Panc1 (cell line): ENCODE data around the gene LHX4. TPM values are rescaled to one million over a fixed set of nuclear protein-coding genes. Genes with fewer than 3 reads are reported as not detected.

Experiments used
- ATAC-seq: fragments of 200-7000 bp; cut with Tn5 transposase; 2 replicates; pipeline ENCODE4 v1.9.1; 2020; ENCODE audit warnings: mild to moderate bottlenecking, moderate library complexity
- BruUV-seq: library from RNA; stranded (reverse); fragments of 400-500 nt; replicated peaks from 2 replicates; lab custom pipeline; 2021; lab: Mats Ljungman, UMichigan
- CTCF ChIA-PET: fragments of 300-600 bp; sonication (Branson Sonifier 250); formaldehyde crosslinking; loops from one replicate; lab custom pipeline; 2022; ENCODE audit warnings: antibody characterized with exemption; lab: Charles Lee
- POLR2A ChIA-PET: fragments of 300-600 bp; sonication (Branson Sonifier 250); formaldehyde crosslinking; loops from one replicate; lab custom pipeline; 2022; ENCODE audit warnings: antibody characterized with exemption; lab: Charles Lee
- DNase-seq: peaks from one replicate; pipeline ENCODE4 v3.0.0-alpha.2; 2010; ENCODE audit warnings: low read depth, low spot score
- H3K27ac ChIP-seq: 2 replicates; pipeline ENCODE4 v1.5.1; 2011; ENCODE audit warnings: mild to moderate bottlenecking, low read length, inconsistent platforms
- H3K27me3 ChIP-seq: fragments of 200-500 bp; sonication (Bioruptor generic); 2 replicates; pipeline ENCODE4 v1.6.0; 2014; ENCODE audit warnings: low read length, inconsistent platforms; ENCODE audit not compliant: control insufficient read depth, insufficient read depth
- H3K36me3 ChIP-seq: fragments of 200-500 bp; sonication (Bioruptor generic); 2 replicates; pipeline ENCODE4 v1.5.1; 2014; ENCODE audit warnings: inconsistent platforms, mild to moderate bottlenecking, low read length, moderate library complexity; ENCODE audit not compliant: control insufficient read depth, insufficient read depth
- H3K4me1 ChIP-seq: 2 replicates; pipeline ENCODE4 v1.5.1; 2011; ENCODE audit warnings: inconsistent platforms, mild to moderate bottlenecking, low read length, moderate library complexity; ENCODE audit not compliant: control insufficient read depth, insufficient read depth
- H3K4me3 ChIP-seq, 2 experiments: 2 replicates each; pipeline ENCODE4 v1.5.1; 2011 to 2012; ENCODE audit warnings: low read depth in 2 of 2, low read length in 2 of 2, mild to moderate bottlenecking in 2 of 2, inconsistent platforms in 1 of 2, moderate library complexity in 1 of 2
- H3K9me3 ChIP-seq: fragments of 200-500 bp; sonication (Bioruptor generic); 2 replicates; pipeline ENCODE4 v1.5.1; 2014; ENCODE audit warnings: low read depth, mild to moderate bottlenecking, inconsistent platforms, low read length, moderate library complexity; ENCODE audit not compliant: control insufficient read depth, insufficient read depth
- POLR2AphosphoS5 ChIP-seq: IDR thresholded peaks from 2 replicates; pipeline ENCODE4 v1.6.1; 2012; ENCODE audit warnings: mild to moderate bottlenecking, low read depth, low read length, moderate library complexity
- SIN3A ChIP-seq: IDR thresholded peaks from 2 replicates; pipeline ENCODE4 v1.6.1; 2012; ENCODE audit warnings: low read depth, mild to moderate bottlenecking, low read length, moderate library complexity, borderline replicate concordance; ENCODE audit not compliant: insufficient read depth
- TCF7L2 ChIP-seq: IDR thresholded peaks from 2 replicates; pipeline ENCODE4 v1.6.1; 2011; ENCODE audit warnings: mild to moderate bottlenecking, low read depth, low read length, inconsistent platforms
- in situ Hi-C: cut with HindIII; loops from 2 replicates; pipeline ENCODE4 v1.10.0; 2016; ENCODE audit warnings: low sequenced_read_pairs, low pct_unique_long_range_greater_than_20kb
- intact Hi-C: fragments of 100-400 bp; cut with micrococcal nuclease; formaldehyde crosslinking; loops from one replicate; pipeline ENCODE4 v1.10.0; 2022; ENCODE audit not compliant: unreplicated experiment
- total RNA-seq: library from RNA; stranded (reverse); gene quantifications from one replicate; pipeline ENCODE4 v1.2.1, GENCODE V29; 2021; ENCODE audit not compliant: unreplicated experiment
- TF ChIP-seq, protein P1 (sequence below): fragments of 450-650 bp; IDR thresholded peaks from 2 replicates; pipeline ENCODE4 v1.5.1; 2017; ENCODE audit warnings: mild to moderate bottlenecking
- TF ChIP-seq, protein P2 (sequence below), 2 experiments: IDR thresholded peaks; 2 replicates each; pipeline ENCODE4 v1.6.1; 2011 to 2012; ENCODE audit warnings: low read depth in 2 of 2, control low read depth in 1 of 2, low read length in 1 of 2, mild to moderate bottlenecking in 1 of 2, moderate library complexity in 1 of 2; ENCODE audit not compliant: insufficient read depth in 1 of 2

Gene LHX4
- total RNA-seq, 1 experiment from 2014 or later = 0.72 TPM

DNA sequence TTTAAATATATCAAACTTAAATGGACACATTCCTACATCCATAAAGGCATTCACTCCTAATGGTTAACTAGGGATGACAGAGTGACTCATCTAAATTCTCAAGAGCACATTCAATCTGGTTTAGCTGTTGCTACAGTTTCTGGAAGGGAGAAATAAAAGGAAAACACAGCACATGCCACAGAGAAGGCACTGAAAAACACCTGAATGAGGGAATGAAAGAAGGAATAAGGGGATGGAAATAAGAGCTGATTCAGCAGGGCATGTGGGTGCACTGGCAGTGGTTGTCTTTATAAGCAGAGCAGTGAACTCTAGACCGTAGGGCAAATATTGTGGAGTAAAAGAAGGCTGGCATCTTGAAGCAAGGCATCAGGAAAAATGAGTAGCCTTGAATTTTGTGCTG, 79.3 kb downstream of the LHX4 start:
- H3K4me1 ChIP-seq = peaks cover 24% of the 10 kb centered on the region
- H3K9me3 ChIP-seq = no peaks in the 10 kb centered on the region
- in situ Hi-C loops = no loop called here
- ChIA-PET CTCF (no interaction called here), POLR2A (no interaction called here)
- H3K27ac ChIP-seq = peak overlapping the region; percentile 31; the same call in 1 of the 2 replicates
- no peaks in the 10 kb centered on the region for H3K27me3 ChIP-seq
- ATAC-seq (no peak; the same call in 1 of the 2 replicates), DNase-seq (no peak)
- intact Hi-C loops = no loop called here
- H3K36me3 ChIP-seq = no peaks in the 10 kb centered on the region; the same call in 1 of the 2 replicates
- no TSS peak for BruUV-seq
- H3K4me3 ChIP-seq = no peak overlapping the region
- TF ChIP-seq POLR2AphosphoS5 (no peak), SIN3A (no peak), TCF7L2 (no peak)
- TF ChIP-seq, protein P1, sequence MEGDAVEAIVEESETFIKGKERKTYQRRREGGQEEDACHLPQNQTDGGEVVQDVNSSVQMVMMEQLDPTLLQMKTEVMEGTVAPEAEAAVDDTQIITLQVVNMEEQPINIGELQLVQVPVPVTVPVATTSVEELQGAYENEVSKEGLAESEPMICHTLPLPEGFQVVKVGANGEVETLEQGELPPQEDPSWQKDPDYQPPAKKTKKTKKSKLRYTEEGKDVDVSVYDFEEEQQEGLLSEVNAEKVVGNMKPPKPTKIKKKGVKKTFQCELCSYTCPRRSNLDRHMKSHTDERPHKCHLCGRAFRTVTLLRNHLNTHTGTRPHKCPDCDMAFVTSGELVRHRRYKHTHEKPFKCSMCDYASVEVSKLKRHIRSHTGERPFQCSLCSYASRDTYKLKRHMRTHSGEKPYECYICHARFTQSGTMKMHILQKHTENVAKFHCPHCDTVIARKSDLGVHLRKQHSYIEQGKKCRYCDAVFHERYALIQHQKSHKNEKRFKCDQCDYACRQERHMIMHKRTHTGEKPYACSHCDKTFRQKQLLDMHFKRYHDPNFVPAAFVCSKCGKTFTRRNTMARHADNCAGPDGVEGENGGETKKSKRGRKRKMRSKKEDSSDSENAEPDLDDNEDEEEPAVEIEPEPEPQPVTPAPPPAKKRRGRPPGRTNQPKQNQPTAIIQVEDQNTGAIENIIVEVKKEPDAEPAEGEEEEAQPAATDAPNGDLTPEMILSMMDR = no peak
- TF ChIP-seq, protein P2, sequence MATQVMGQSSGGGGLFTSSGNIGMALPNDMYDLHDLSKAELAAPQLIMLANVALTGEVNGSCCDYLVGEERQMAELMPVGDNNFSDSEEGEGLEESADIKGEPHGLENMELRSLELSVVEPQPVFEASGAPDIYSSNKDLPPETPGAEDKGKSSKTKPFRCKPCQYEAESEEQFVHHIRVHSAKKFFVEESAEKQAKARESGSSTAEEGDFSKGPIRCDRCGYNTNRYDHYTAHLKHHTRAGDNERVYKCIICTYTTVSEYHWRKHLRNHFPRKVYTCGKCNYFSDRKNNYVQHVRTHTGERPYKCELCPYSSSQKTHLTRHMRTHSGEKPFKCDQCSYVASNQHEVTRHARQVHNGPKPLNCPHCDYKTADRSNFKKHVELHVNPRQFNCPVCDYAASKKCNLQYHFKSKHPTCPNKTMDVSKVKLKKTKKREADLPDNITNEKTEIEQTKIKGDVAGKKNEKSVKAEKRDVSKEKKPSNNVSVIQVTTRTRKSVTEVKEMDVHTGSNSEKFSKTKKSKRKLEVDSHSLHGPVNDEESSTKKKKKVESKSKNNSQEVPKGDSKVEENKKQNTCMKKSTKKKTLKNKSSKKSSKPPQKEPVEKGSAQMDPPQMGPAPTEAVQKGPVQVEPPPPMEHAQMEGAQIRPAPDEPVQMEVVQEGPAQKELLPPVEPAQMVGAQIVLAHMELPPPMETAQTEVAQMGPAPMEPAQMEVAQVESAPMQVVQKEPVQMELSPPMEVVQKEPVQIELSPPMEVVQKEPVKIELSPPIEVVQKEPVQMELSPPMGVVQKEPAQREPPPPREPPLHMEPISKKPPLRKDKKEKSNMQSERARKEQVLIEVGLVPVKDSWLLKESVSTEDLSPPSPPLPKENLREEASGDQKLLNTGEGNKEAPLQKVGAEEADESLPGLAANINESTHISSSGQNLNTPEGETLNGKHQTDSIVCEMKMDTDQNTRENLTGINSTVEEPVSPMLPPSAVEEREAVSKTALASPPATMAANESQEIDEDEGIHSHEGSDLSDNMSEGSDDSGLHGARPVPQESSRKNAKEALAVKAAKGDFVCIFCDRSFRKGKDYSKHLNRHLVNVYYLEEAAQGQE (IDR thresholded peaks at IDR 0.05; ENCODE audit: insufficient read depth in 1 of 2, low read depth in 2 of 2, low read length in 1 of 2) = no peak

DNA sequence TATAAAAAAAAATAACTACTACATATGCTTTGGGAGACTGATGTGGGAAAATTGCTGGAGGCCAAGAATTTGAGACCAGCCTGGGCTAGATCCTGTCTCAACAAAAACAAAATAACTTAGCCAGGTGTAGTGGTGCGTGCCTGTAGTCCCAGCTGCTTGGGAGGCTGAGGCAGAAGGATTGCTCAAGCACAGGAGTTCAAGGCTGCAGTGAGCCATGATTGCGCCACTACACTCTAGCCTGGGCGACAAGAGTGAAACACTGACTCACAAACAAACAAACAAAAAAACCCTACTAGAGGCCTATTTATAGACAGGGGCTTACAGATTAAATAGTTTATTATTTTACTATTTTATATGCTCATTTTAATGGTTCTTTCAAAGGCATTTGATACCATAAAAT, 80.0 kb downstream of the LHX4 start:
- CTCF ChIA-PET = no interaction called here
- intact Hi-C loops = no loop called here

More for the DNA sequence above, 80.0 kb downstream of the LHX4 start:
- POLR2A ChIA-PET = no interaction called here
- DNase-seq (peak; percentile 62), ATAC-seq (peak; percentile 68; the same call in 1 of the 2 replicates)
- H3K27me3 ChIP-seq = no peaks in the 10 kb centered on the region
- BruUV-seq = no TSS peak
- H3K36me3 ChIP-seq = no peaks in the 10 kb centered on the region; the same call in 1 of the 2 replicates
- no peak overlapping the region for H3K4me3 ChIP-seq
- in situ Hi-C loops = no loop called here
- H3K27ac ChIP-seq = no peak overlapping the region
- peaks cover 24% of the 10 kb centered on the region for H3K4me1 ChIP-seq
- TF ChIP-seq, protein P2 (IDR thresholded peaks at IDR 0.05; ENCODE audit: insufficient read depth in 1 of 2, low read depth in 2 of 2, low read length in 1 of 2) = no peak
- TF ChIP-seq, protein P1 = no peak
- TF ChIP-seq SIN3A (no peak), TCF7L2 (no peak), POLR2AphosphoS5 (no peak)
- H3K9me3 ChIP-seq = no peaks in the 10 kb centered on the region
